ENCODE measurements around the gene IL4R. TPM values are rescaled to one million over a fixed set of nuclear protein-coding genes. Genes with fewer than 3 reads are reported as not detected.

The IL4R gene
- total RNA-seq, 4 donors from 2014 or later = 19.2 to 43.3 (median 39.3) TPM

DNA sequence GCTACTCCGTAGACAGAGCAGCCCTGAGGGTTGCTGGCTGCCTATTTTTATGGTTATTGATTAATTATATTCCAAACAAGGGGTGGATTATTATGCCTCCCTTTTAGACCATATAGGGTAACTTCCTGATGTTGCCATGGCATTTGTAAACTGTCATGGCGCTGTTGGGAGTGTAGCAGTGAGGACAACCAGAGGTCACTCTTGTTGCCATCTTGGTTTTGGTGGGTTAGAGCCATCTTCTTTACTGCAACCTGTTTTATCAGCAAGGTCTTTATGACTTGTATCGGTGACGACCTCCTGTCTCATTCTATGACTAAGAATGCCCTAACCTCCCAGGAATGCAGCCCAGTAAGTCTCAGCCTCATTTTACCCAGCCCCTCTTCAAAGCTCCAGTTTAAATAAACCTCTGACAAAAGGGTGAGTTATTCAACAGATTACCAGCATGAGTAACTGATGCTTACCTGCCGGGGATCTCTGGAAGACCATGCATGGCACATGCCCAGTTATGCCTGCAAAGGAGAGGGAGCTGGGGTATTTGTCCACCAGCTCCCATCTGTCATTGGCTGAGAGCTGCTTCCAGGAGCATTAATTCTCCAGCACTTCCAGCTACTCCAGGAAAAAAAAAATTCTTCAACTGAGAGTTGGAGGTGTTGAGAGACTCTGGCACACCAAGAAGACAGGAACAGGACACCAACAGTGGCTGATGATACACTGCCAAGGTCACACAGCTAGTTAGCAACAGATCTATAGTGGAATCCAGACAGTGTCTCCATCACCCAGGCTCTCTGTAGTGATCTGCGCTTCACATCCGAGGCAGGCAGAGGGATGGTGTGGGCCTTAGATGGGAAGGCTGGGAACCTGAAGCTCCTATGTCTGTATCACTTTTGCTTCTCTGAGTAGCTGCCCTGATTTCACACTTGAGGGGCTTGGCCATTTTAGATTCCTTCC, 51.6 kb downstream of the IL4R start:
- DNase-seq (ENCODE audit: low spot score in 2 of 2) = no peak
- TF ChIP-seq EP300 (IDR thresholded peaks at IDR 0.05) (no peak), POLR2A (IDR thresholded peaks at IDR 0.05) (no peak)
- TF ChIP-seq, protein P1, sequence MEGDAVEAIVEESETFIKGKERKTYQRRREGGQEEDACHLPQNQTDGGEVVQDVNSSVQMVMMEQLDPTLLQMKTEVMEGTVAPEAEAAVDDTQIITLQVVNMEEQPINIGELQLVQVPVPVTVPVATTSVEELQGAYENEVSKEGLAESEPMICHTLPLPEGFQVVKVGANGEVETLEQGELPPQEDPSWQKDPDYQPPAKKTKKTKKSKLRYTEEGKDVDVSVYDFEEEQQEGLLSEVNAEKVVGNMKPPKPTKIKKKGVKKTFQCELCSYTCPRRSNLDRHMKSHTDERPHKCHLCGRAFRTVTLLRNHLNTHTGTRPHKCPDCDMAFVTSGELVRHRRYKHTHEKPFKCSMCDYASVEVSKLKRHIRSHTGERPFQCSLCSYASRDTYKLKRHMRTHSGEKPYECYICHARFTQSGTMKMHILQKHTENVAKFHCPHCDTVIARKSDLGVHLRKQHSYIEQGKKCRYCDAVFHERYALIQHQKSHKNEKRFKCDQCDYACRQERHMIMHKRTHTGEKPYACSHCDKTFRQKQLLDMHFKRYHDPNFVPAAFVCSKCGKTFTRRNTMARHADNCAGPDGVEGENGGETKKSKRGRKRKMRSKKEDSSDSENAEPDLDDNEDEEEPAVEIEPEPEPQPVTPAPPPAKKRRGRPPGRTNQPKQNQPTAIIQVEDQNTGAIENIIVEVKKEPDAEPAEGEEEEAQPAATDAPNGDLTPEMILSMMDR (IDR thresholded peaks at IDR 0.05) = no peak
- 77 to 84% methylated on average over 7 of the region's 7 CpGs for WGBS, 2 donors
- Histone ChIP-seq H3K27me3 (no peaks in the 10 kb centered on the region), H3K27ac (no peak overlapping the region), H3K36me3 (peaks cover 0 to 28% (median 0%) of the 10 kb centered on the region in 3 donors), H3K9me3 (peaks cover 0 to 6% (median 0%) of the 10 kb centered on the region in 4 donors), H3K4me3 (no peak overlapping the region), H3K4me1 (peaks cover 0 to 15% (median 8%) of the 10 kb centered on the region in 4 donors)

DNA sequence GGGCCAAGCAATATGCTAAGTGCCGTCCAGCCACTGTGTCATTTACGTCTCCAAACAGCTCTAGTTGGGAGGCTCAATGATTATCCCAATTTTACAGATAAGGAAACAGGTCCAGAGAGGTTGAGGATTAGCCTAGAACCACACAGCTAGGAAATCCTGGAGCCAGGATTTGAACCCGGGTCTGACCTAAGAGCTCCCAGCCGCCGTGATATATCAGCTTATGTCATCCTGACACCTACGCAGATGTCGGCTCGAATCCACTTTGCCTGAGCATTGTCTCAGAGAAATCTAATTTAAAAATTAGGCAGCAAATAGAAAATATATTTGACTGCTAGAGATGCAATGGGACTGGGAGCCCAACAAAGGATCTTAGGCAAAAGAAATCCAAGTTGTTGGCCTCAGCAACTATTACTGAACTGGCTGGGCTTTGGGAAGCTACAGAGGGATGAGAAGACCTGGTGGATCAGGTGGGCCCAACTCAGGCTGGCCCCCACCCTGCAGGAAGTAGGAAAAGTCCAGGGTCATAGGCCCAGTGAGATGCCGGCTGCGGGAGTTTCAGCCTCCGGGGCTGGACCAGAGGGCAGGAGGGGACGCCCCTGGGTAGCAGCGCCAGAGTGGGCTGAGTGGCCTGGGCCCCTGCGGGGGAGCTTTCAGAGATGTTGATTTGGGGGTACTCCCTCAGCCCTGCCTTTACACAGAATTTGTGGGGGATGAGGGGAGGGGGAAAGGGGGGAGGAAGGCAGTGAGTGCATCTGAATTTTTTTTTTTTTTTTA, 53.1 kb downstream of the IL4R start:
- Histone ChIP-seq H3K4me3 (no peak overlapping the region), H3K4me1 (peaks cover 0 to 15% (median 8%) of the 10 kb centered on the region in 4 donors), H3K36me3 (peaks cover 0 to 15% (median 0%) of the 10 kb centered on the region in 3 donors), H3K27me3 (no peaks in the 10 kb centered on the region), H3K27ac (peak overlapping the region in 3 of 4 donors; percentile 59 to 66 (median 60)), H3K9me3 (peaks cover 0 to 8% (median 0%) of the 10 kb centered on the region in 4 donors)
- DNase-seq (ENCODE audit: low spot score in 2 of 2) = no peak
- TF ChIP-seq EP300 (IDR thresholded peaks at IDR 0.05) (no peak), POLR2A (IDR thresholded peaks at IDR 0.05) (no peak)
- TF ChIP-seq, protein P1 (IDR thresholded peaks at IDR 0.05) = no peak
- WGBS, 2 donors = 58 to 63% methylated on average over 14 of the region's 14 CpGs

DNA sequence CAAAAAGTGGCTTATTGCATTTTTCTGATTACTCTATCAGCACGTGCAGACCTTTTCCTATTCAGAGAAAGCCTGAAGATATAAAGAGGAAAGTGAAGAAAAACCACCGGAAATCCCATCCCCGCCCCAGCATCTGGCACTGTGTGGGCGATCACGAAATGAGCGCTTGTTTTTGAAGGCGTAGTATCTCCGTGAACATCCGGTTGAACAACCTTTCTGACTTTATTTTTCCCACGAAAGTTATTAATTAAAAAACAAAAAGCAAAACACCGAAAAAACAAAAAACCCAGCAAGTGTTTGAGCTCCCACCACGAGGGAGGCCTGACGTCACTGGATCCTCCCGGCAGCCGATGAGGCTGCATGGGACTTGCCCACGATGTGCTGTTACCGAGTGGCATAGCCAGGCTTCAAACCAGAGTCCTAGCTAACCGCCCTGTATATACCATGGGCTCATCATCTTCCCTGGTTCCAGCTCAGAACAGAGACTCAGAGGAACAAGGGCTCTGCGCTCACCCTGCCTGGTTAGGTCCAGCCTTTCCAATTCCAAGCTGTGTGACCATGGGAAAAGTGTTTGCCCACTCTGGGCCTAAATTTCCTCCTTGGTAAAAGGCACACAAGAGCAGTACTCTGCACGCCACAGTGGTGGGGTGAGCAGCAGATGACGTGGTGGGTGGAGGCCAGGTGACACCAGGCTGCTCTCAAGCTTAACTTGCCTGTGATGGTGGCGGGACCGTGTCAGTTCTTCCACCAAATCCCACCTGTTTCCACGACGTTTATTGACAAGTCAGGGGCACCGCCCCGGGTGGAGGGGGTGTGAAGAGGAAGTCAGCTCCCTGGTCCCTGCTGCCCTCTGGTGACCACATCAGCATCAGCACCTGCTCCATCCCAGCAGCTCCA, 53.9 kb downstream of the IL4R start:
- H3K9me3 ChIP-seq = peaks cover 0 to 8% (median 0%) of the 10 kb centered on the region in 4 donors
- peaks cover 0 to 8% (median 0%) of the 10 kb centered on the region in 3 donors for H3K36me3 ChIP-seq
- peak overlapping the region in 3 of 4 donors; percentile 9 to 33 (median 20) for H3K4me3 ChIP-seq
- H3K27me3 ChIP-seq = no peaks in the 10 kb centered on the region
- 21 to 25% methylated on average over 26 to 27 of the region's 27 CpGs for WGBS, 2 donors
- H3K4me1 ChIP-seq = peaks cover 0 to 15% (median 8%) of the 10 kb centered on the region in 4 donors
- TF ChIP-seq EP300 (IDR thresholded peaks at IDR 0.05) (peak in 1 of 2 donors; percentile 9), POLR2A (IDR thresholded peaks at IDR 0.05) (no peak)
- TF ChIP-seq, protein P1 (IDR thresholded peaks at IDR 0.05) = peak; percentile 50 to 75 (median 72)
- DNase-seq (ENCODE audit: low spot score in 2 of 2) = peak; percentile 53 to 73
- peak overlapping the region in 3 of 4 donors; percentile 59 to 70 (median 60) for H3K27ac ChIP-seq

DNA sequence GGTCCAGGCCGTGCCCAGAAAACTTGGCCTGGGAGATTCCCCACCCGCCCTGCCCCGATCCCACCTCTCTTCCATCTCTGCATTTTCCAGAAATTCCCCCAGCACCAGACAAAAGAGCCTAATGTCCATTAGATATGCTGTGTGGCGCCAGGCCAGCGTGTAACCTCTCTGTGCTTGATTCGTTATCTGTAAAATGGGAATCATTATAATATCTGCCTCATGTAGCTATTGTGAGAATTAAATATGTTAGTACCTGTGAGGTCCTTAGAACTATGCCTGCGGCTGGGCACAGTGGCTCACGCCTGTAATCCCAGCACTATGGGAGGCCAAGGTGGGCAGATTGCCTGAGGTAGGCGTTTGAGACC, 54.6 kb downstream of the IL4R start:
- Histone ChIP-seq H3K4me3 (no peak overlapping the region), H3K9me3 (peaks cover 0 to 8% (median 0%) of the 10 kb centered on the region in 4 donors), H3K27me3 (no peaks in the 10 kb centered on the region), H3K4me1 (peaks cover 0 to 15% (median 8%) of the 10 kb centered on the region in 4 donors), H3K27ac (no peak overlapping the region), H3K36me3 (peaks cover 0 to 2% (median 0%) of the 10 kb centered on the region in 3 donors)
- TF ChIP-seq, protein P1 (IDR thresholded peaks at IDR 0.05) = no peak
- TF ChIP-seq POLR2A (IDR thresholded peaks at IDR 0.05) = no peak
- TF ChIP-seq EP300 (IDR thresholded peaks at IDR 0.05) = no peak
- WGBS, 2 donors = 57 to 58% methylated on average over 9 of the region's 9 CpGs
- DNase-seq (ENCODE audit: low spot score in 2 of 2) = no peak
